ENCODE measurements around the gene CEACAM1.
"Not testable (repeated sequence)": the region's sequence is repeated elsewhere in the genome, so short reads cannot be mapped to it uniquely, and the experiment has no call there.

CEACAM1 gene

DNA sequence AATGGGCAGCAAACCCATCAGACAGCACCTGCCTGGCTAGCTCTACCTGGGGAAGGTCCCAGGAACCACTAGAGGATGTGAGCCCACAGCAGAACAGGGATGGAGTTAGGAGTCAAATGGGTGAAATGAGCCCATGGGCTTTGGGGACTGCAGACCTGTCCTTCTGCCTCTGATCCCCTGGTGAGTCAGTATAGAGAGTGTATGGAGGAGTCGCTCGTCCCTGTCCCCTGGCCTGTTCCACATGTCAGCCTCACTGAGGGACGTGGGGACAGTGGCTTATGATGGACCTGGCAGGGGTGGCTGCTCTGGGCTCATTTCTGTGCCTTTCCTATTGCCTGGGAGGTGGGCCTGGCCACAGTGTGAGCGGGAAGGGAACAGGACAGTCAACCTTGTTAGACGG is 4.0 kb downstream of the CEACAM1 start:
- Histone ChIP-seq H3K4me1 (ENCODE audit: insufficient read depth, low read length) (peaks cover 6% of the 10 kb centered on the region; the same call in 1 of the 2 replicates), H3K9me3 (ENCODE audit: insufficient read depth, low read depth, low read length) (no peaks in the 10 kb centered on the region), H3K27ac (ENCODE audit: low read length) (no peak overlapping the region), H3K27me3 (ENCODE audit: insufficient read depth, low read length) (no peaks in the 10 kb centered on the region), H3K36me3 (ENCODE audit: insufficient read depth, low read depth, low read length) (no peaks in the 10 kb centered on the region), H3K4me3 (ENCODE audit: low read length) (no peak overlapping the region), H3K9ac (ENCODE audit: low read depth, low read length) (no peak overlapping the region)

DNA sequence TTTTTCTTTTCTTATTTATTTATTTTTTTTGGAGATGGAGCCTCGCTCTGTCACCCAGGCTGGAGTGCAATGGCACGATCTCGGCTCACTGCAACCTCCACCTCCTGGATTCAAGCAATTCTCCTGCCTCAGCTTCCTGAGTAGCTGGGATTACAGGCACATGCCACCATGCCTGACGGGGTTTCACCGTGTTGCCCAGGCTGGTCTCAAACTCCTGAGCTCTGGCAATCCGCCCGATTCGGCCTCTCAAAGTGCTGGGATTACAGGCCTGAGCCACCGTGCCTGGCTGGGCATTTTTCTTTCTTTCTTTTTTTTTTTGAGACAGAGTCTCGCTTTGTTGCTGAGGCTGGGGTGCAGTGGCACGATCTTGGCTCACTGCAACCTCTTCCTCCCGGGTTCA is 6.0 kb downstream of the CEACAM1 start:
- not testable (repeated sequence) for H3K9me3 ChIP-seq (ENCODE audit: insufficient read depth, low read depth, low read length); H3K9ac ChIP-seq (ENCODE audit: low read depth, low read length); H3K27me3 ChIP-seq (ENCODE audit: insufficient read depth, low read length); H3K36me3 ChIP-seq (ENCODE audit: insufficient read depth, low read depth, low read length); H3K27ac ChIP-seq (ENCODE audit: low read length); H3K4me1 ChIP-seq (ENCODE audit: insufficient read depth, low read length); H3K4me3 ChIP-seq (ENCODE audit: low read length)

DNA sequence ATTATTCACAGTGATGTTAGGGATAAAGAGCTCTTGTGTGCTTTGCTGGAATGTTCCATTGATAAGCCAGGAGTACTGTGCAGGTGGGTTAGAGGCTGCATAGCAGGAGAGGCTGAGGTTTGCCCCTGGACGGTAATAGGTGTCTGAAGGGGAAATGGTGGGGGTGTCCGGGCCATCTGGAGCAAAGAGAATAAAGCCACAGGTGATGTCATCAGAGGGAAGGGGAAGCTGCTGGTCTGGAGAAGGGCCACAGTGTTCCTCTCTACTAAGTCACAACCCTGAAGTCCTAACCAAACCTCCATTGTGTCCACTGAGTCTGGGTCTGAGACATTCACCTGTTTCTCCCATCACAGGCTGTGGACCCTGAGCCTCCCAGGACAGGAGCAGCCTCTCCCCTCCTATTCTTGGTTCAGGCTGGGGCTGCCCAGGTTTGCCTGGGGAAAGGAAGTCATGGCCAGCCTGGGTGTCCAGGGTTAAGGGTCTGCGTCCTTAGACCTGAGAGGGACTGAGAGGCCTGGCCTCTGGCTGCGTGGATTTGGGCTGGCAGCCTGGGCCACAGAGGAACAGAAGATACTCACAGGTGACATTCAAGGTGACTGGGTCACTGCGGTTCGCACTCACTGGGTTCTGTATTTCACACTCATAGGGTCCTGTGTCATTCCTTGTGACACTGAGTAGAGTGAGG is 6.8 kb downstream of the CEACAM1 start:
- Histone ChIP-seq H3K9me3 (ENCODE audit: insufficient read depth, low read depth, low read length) (no peaks in the 10 kb centered on the region), H3K27me3 (ENCODE audit: insufficient read depth, low read length) (no peaks in the 10 kb centered on the region), H3K4me3 (ENCODE audit: low read length) (no peak overlapping the region), H3K4me1 (ENCODE audit: insufficient read depth, low read length) (no peaks in the 10 kb centered on the region), H3K27ac (ENCODE audit: low read length) (no peak overlapping the region), H3K36me3 (ENCODE audit: insufficient read depth, low read depth, low read length) (no peaks in the 10 kb centered on the region), H3K9ac (ENCODE audit: low read depth, low read length) (no peak overlapping the region)

DNA sequence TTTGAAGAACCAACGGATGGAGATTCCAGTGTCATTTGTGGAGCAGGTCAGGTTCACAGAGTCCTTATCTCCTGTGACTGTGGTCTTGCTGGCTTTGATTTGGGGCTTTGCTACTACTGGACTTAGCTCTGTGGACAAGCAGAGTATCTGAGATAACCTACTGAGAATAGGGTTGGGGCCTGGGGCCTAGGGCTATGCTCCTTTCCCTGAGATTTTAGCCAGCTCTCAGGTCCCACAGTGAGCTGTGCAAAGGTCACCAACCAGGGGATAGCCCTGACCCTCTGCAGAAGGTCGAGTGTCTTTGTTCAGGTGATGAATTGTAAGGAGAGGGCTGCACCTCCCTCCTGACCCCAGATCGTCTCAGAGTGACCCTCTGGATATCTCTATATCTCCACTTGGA is 9.2 kb downstream of the CEACAM1 start:
- no peak overlapping the region for H3K27ac ChIP-seq (ENCODE audit: low read length)
- no peaks in the 10 kb centered on the region for H3K4me1 ChIP-seq (ENCODE audit: insufficient read depth, low read length)
- no peaks in the 10 kb centered on the region for H3K9me3 ChIP-seq (ENCODE audit: insufficient read depth, low read depth, low read length)
- H3K4me3 ChIP-seq (ENCODE audit: low read length) = no peak overlapping the region
- no peaks in the 10 kb centered on the region for H3K36me3 ChIP-seq (ENCODE audit: insufficient read depth, low read depth, low read length)
- H3K9ac ChIP-seq (ENCODE audit: low read depth, low read length) = no peak overlapping the region
- H3K27me3 ChIP-seq (ENCODE audit: insufficient read depth, low read length) = no peaks in the 10 kb centered on the region

DNA sequence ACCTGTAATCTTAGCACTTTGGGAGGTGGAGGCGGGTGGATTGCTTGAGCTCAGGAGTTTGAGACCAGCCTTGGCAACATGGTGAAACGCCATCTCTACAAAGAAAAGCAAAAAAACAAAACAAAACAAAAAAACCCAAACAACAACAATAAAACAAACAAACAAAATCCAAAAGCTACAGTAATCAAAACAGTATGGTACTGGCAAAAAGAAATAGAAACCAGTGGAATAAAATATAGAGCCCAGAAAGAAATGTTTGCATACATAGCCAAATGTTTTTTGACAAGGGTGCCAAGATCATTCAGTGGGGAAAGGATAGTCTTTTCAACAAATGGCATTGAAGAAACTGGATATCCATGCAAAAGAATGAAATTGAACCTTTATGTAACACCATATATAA is 11.5 kb downstream of the CEACAM1 start:
- Histone ChIP-seq H3K9me3 (ENCODE audit: insufficient read depth, low read depth, low read length) (no peaks in the 10 kb centered on the region), H3K27me3 (ENCODE audit: insufficient read depth, low read length) (no peaks in the 10 kb centered on the region), H3K4me1 (ENCODE audit: insufficient read depth, low read length) (no peaks in the 10 kb centered on the region), H3K36me3 (ENCODE audit: insufficient read depth, low read depth, low read length) (no peaks in the 10 kb centered on the region), H3K4me3 (ENCODE audit: low read length) (no peak overlapping the region), H3K27ac (ENCODE audit: low read length) (no peak overlapping the region), H3K9ac (ENCODE audit: low read depth, low read length) (no peak overlapping the region)

DNA sequence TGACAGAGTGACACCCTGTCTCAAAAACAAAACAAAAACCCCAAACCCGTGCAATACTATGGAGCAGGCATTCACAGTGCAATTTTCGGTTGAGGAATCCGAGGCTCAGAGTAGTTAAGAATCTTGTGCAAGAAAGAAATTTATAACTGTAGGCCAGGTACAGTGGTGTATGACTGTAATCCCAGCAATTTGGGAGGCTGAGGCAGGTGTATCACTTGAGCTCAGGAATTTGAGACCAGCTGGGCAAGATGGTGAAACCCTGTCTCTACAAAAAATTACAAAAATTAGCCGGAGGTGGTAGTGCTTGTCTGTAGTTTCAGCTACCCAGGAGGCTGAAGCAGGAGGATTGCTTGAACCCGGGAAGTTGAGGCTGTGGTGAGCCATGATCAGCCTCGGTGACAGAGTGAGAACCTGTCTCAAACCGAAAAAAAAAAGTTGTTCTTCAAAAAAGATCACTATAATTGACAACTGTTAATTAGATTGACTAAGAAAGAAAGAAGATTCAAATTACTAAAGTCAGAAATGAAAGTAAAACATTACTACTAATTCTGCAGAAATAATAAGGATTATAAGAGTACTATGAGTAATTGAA is 12.9 kb downstream of the CEACAM1 start:
- H3K36me3 ChIP-seq (ENCODE audit: insufficient read depth, low read depth, low read length) = no peaks in the 10 kb centered on the region
- H3K4me1 ChIP-seq (ENCODE audit: insufficient read depth, low read length) = no peaks in the 10 kb centered on the region
- H3K9me3 ChIP-seq (ENCODE audit: insufficient read depth, low read depth, low read length) = no peaks in the 10 kb centered on the region
- no peak overlapping the region for H3K27ac ChIP-seq (ENCODE audit: low read length)
- no peaks in the 10 kb centered on the region for H3K27me3 ChIP-seq (ENCODE audit: insufficient read depth, low read length)
- no peak overlapping the region for H3K4me3 ChIP-seq (ENCODE audit: low read length)
- H3K9ac ChIP-seq (ENCODE audit: low read depth, low read length) = no peak overlapping the region

DNA sequence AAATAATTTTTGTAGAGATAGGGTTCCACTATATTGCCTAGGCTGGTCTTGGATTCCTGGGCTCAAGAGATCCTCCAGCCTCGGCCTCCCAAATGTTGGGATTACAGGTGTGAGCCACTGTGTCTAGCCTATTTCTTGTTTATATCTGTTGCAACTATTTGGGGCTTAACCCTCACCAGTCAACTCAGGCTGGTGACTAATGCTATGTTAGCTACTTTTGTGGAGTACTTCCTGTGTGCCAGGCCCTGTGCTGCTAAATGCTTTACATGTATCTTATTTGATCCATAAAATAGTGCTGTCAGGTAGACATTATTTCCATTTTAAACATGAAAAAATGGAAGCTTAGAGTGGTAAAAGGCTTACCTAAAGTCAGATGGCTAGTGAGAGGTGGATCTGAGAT is 13.8 kb downstream of the CEACAM1 start:
- no peaks in the 10 kb centered on the region for H3K4me1 ChIP-seq (ENCODE audit: insufficient read depth, low read length)
- H3K36me3 ChIP-seq (ENCODE audit: insufficient read depth, low read depth, low read length) = no peaks in the 10 kb centered on the region
- H3K27me3 ChIP-seq (ENCODE audit: insufficient read depth, low read length) = no peaks in the 10 kb centered on the region
- H3K9ac ChIP-seq (ENCODE audit: low read depth, low read length) = no peak overlapping the region
- no peak overlapping the region for H3K27ac ChIP-seq (ENCODE audit: low read length)
- no peaks in the 10 kb centered on the region for H3K9me3 ChIP-seq (ENCODE audit: insufficient read depth, low read depth, low read length)
- no peak overlapping the region for H3K4me3 ChIP-seq (ENCODE audit: low read length)

DNA sequence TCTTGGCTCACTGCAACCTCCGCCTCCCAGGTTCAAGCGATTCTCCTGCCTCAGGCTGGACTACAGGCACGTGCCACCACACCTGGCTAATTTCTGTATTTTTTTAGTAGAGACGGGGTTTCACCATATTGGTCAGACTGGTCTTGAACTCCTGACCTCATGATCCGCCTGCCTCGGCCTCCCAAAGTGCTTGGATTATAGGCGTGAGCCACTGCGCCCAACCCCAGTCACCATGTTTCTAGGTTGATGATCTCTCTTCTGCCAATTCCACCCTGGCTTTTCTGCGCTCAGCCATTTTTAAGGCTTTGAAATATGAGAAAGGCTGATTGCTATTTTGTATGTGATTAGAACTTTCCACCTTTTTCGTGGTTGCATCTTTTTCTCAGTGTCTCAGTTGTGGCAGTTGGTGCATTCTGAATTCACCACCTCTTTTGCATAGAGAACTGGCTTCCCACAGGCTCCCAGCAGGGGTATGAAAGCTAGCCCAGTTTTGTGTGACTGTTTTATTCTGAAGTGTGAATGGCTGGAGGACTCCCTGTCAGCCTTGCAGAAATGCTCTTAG is 15.5 kb downstream of the CEACAM1 start:
- Histone ChIP-seq H3K9ac (ENCODE audit: low read depth, low read length) (no peak overlapping the region), H3K27me3 (ENCODE audit: insufficient read depth, low read length) (no peaks in the 10 kb centered on the region), H3K36me3 (ENCODE audit: insufficient read depth, low read depth, low read length) (no peaks in the 10 kb centered on the region), H3K4me1 (ENCODE audit: insufficient read depth, low read length) (no peaks in the 10 kb centered on the region), H3K4me3 (ENCODE audit: low read length) (no peak overlapping the region), H3K9me3 (ENCODE audit: insufficient read depth, low read depth, low read length) (no peaks in the 10 kb centered on the region), H3K27ac (ENCODE audit: low read length) (no peak overlapping the region)

DNA sequence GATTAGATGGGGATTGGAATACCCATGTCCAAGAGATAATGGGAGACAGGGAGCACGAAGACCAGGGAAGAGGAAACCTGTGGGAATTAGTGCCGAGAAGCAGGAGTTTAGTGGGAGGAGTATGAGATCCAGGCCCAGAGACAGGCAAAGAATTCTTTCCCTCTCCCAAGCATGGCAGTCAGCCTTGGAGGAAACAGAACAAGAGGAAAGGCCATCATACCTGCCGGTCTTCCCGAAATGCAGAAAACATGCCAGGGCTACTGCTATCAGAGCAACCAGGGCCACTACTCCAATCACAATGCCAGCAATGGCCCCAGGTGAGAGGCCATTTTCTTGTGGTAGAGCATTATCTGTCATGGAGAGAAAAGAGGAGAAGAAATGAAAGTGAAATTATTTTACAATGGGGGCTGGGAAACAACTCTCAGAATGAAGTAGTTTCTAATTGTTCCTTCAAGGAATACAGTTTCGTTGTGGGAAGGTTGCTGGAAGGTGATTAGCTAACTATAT is 16.1 kb downstream of the CEACAM1 start:
- H3K4me1 ChIP-seq (ENCODE audit: insufficient read depth, low read length) = no peaks in the 10 kb centered on the region
- H3K27ac ChIP-seq (ENCODE audit: low read length) = no peak overlapping the region
- no peak overlapping the region for H3K4me3 ChIP-seq (ENCODE audit: low read length)
- H3K36me3 ChIP-seq (ENCODE audit: insufficient read depth, low read depth, low read length) = no peaks in the 10 kb centered on the region
- no peak overlapping the region for H3K9ac ChIP-seq (ENCODE audit: low read depth, low read length)
- H3K27me3 ChIP-seq (ENCODE audit: insufficient read depth, low read length) = no peaks in the 10 kb centered on the region
- H3K9me3 ChIP-seq (ENCODE audit: insufficient read depth, low read depth, low read length) = no peaks in the 10 kb centered on the region

DNA sequence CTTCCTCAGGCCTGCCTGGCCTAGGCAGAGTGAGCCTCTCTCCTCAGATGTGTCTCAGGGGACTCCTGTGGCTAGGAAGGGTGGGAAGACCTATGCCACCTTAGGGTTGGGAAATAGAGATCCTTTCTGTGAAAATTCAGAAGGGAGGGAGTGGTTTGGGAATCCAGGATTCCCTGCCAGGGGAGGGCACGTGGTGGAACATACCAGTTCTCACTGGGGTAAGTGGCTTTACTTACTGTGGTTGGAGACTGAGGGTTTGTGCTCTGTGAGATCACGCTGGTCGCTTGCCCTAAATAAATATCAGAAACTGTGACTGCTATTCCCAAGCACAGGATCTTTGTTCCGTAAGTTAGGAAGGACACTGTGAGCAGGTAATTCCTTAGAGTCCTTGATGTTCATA is 16.9 kb downstream of the CEACAM1 start:
- Histone ChIP-seq H3K27me3 (ENCODE audit: insufficient read depth, low read length) (no peaks in the 10 kb centered on the region), H3K9me3 (ENCODE audit: insufficient read depth, low read depth, low read length) (no peaks in the 10 kb centered on the region), H3K9ac (ENCODE audit: low read depth, low read length) (0 out of 2 replicates have a peak overlapping the region, but pooled peaks have one; percentile 7), H3K36me3 (ENCODE audit: insufficient read depth, low read depth, low read length) (no peaks in the 10 kb centered on the region), H3K27ac (ENCODE audit: low read length) (no peak overlapping the region), H3K4me1 (ENCODE audit: insufficient read depth, low read length) (no peaks in the 10 kb centered on the region), H3K4me3 (ENCODE audit: low read length) (no peak overlapping the region)

DNA sequence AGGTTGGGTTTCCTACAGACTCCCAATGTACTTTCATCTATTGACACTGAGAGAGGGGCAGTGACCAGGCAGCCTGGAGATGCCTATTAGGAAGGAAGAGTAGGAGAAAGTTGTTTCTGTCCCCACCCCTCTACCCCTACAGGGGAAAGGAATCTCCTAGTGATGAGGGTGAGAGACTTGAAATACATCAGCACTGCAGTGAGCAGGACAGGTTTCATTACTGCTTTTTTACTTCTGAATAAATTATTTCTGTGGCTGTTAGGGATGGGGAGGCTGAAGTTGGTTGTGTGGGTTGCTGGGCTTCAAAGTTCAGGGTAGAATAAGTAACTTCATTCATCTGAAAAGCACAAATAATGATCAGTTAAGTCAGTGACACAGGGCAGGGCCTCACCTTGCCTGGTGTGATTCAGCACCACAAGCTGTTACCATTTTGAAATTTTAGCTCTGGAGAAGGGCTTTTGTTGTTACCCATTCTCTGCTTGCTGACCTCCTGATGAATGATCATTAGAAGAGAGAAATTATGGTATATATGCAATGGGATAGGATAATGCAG is 19.3 kb downstream of the CEACAM1 start:
- Histone ChIP-seq H3K36me3 (ENCODE audit: insufficient read depth, low read depth, low read length) (no peaks in the 10 kb centered on the region), H3K9ac (ENCODE audit: low read depth, low read length) (no peak overlapping the region), H3K27me3 (ENCODE audit: insufficient read depth, low read length) (no peaks in the 10 kb centered on the region), H3K4me1 (ENCODE audit: insufficient read depth, low read length) (no peaks in the 10 kb centered on the region), H3K4me3 (ENCODE audit: low read length) (no peak overlapping the region), H3K27ac (ENCODE audit: low read length) (no peak overlapping the region), H3K9me3 (ENCODE audit: insufficient read depth, low read depth, low read length) (no peaks in the 10 kb centered on the region)

DNA sequence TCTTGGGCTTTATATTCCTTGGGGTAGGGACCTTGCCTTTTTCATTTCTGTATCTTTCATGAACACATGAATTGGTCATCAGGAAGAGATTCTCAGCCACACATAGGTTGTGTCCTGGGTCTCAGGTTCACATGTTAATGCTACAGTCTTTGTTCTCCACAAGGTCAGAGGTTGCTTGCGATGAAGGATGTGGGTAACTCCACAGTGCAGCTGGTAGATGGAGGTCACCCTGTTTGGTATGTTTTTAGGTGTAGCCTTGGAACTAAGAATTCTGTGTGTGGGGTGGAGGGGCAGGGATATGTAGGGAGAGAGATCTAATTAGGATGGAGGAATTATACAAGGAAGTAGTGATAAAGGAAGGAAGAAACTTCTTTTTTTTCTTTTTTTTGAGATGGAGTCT is 23.2 kb downstream of the CEACAM1 start:
- H3K4me3 ChIP-seq (ENCODE audit: low read length) = no peak overlapping the region
- no peak overlapping the region for H3K9ac ChIP-seq (ENCODE audit: low read depth, low read length)
- H3K27me3 ChIP-seq (ENCODE audit: insufficient read depth, low read length) = no peaks in the 10 kb centered on the region
- H3K9me3 ChIP-seq (ENCODE audit: insufficient read depth, low read depth, low read length) = no peaks in the 10 kb centered on the region
- H3K36me3 ChIP-seq (ENCODE audit: insufficient read depth, low read depth, low read length) = no peaks in the 10 kb centered on the region
- no peak overlapping the region for H3K27ac ChIP-seq (ENCODE audit: low read length)
- no peaks in the 10 kb centered on the region for H3K4me1 ChIP-seq (ENCODE audit: insufficient read depth, low read length)

Measured in iPS-20b (cell line).